Measurements from ENCODE around the gene FBXO46.

FBXO46 gene

DNA sequence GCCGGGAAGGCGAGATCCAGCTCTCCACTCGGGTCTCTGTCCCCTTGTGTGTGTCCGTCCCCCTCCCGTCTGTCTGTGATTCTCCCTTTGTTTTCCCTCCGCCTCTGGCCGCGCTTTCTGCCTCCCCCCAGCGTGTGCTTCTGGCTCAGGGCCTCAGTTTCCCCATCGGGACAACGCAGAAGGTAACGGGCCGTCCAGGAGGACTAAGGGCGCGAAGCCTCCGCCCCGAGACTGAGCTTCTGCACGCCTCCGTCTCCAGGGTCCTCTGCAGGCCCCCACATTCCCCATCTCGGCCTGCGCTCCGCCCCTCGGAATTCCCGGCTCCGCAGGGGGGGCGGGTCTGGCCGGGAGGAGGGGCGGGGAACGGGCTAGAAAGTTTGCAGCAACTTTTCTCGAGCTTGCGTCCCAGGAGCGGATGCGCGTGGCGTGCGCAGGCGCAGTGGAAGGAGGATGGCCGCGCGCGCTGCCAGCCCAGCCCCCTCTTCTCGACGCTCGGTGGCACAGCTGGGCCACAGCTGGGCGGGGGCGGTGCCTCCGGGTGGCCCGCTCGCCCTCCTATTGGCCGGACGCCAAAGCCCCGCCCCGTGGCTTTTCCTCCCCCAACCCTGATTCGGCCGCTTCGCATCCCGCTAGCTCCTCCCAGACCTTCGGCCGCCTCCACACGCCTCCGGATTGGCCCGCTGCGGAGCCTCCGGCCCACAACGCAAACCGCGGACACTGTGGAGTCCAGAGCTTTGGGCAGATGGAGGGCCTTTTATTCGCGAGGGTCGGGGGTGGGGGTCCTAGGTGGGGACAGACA is 38.5 kb upstream of the FBXO46 start, which contains the start of gene SIX5:
Gene SIX5 (minus strand): TSS at position 269 of the 799 bp plus-strand sequence. CDS start 408 bp downstream, outside the sequence.
- peak within 1 kb of the TSS; percentile 79 to 81 for H3K4me3 ChIP-seq (replicated peaks in 1 of 2; ENCODE audit: low read depth in 2 of 2, low read length in 2 of 2)
- TF ChIP-seq, protein P1, sequence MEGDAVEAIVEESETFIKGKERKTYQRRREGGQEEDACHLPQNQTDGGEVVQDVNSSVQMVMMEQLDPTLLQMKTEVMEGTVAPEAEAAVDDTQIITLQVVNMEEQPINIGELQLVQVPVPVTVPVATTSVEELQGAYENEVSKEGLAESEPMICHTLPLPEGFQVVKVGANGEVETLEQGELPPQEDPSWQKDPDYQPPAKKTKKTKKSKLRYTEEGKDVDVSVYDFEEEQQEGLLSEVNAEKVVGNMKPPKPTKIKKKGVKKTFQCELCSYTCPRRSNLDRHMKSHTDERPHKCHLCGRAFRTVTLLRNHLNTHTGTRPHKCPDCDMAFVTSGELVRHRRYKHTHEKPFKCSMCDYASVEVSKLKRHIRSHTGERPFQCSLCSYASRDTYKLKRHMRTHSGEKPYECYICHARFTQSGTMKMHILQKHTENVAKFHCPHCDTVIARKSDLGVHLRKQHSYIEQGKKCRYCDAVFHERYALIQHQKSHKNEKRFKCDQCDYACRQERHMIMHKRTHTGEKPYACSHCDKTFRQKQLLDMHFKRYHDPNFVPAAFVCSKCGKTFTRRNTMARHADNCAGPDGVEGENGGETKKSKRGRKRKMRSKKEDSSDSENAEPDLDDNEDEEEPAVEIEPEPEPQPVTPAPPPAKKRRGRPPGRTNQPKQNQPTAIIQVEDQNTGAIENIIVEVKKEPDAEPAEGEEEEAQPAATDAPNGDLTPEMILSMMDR (IDR thresholded peaks at IDR 0.05; ENCODE audit: low read depth, low read length) = no peak
- peak; percentile 99 for DNase-seq (ENCODE audit: low read depth in 2 of 2)

DNA sequence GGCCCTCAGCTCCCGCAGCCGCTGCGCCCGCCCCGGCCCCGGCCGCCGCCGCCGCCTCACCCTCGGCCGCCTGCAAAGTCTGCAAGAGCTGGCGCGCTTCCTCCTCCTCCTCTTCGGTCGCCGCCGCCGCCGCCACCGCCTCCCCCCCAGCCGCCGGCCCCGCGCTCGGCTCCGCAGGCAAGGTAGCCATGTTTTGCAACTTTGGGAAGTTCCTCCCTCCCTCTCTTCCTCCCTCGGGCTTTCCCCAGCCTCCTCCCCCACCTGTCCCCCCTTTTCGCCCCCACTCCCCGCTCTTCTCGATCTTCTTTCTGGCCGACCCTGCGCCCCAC is 37.9 kb upstream of the FBXO46 start:
- H3K4me3 ChIP-seq (replicated peaks in 1 of 2; ENCODE audit: low read depth in 2 of 2, low read length in 2 of 2) = peak overlapping the region; percentile 79 to 81
- DNase-seq (ENCODE audit: low read depth in 2 of 2) = peak; percentile 61 to 65
- TF ChIP-seq, protein P1 (IDR thresholded peaks at IDR 0.05; ENCODE audit: low read depth, low read length) = no peak

DNA sequence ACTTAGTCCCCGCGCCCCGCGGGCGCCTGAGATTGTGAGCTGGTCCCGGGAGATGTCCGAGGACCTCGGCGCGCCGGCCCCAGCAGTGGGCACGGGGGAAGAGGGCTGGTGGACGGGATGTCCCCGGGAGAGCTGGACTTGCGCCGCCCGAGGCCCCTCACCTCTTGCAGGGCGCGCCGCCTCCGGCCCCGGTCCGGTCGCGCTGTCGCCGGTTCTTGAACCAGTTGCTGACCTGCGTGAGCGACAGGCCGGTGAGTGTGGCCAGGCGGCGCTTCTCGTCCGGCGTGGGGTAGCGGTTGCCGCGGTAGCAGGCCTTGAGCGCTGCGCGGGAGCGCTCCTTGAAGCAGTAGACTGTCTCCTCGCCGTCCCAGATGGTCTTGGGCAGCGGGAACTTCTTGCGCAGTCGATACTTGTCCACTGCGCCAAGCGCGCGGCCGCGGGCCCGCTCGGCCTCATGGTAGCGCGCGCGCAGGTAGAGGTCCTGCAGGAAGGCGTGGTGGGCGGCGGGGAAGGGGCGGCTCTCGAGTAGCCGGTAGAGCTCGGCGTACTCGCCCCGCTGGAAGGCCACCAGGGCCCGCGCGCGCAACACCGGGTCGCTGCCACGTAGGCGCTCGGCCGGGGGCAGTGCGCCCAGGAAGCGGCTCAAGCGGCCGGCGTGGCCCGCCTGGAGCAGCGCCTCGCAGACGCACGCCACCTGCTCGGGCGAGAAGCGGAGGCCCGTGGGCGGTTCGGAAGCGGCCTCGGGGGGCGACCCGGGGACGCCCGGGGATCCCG is 37.4 kb upstream of the FBXO46 start:
- TF ChIP-seq, protein P1 (IDR thresholded peaks at IDR 0.05; ENCODE audit: low read depth, low read length) = no peak
- DNase-seq (ENCODE audit: low read depth in 2 of 2) = peak; percentile 76
- peak overlapping the region; percentile 69 to 79 for H3K4me3 ChIP-seq (replicated peaks in 1 of 2; ENCODE audit: low read depth in 2 of 2, low read length in 2 of 2)

DNA sequence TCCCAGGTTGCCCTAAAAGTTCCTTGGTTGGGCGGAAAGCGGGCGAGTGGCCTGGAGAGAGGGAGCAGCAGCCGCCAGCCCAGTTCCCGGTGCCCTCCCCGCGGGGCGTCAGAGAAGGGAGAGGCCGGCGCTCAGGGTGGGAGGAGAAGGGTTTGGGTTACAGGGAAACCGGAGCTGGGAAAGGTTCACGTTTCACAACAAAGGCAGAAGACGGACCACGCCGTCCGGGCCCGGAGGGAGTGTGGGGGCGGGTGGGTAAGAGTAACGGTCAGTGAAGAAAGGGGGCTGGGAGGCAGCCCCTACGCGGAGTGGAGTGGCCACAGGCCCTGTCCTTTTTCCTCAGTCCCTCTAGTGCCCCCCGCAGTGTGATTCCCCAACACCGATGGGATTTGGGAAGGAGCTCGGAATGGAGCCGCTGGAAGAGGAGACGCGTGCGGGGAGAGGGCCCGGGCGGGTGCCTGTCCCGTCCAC is 36.7 kb upstream of the FBXO46 start:
- DNase-seq (ENCODE audit: low read depth in 2 of 2) = peak; percentile 87 to 91
- H3K4me3 ChIP-seq (replicated peaks in 1 of 2; ENCODE audit: low read depth in 2 of 2, low read length in 2 of 2) = peak overlapping the region; percentile 69 to 79
- TF ChIP-seq, protein P1 (IDR thresholded peaks at IDR 0.05; ENCODE audit: low read depth, low read length) = no peak

DNA sequence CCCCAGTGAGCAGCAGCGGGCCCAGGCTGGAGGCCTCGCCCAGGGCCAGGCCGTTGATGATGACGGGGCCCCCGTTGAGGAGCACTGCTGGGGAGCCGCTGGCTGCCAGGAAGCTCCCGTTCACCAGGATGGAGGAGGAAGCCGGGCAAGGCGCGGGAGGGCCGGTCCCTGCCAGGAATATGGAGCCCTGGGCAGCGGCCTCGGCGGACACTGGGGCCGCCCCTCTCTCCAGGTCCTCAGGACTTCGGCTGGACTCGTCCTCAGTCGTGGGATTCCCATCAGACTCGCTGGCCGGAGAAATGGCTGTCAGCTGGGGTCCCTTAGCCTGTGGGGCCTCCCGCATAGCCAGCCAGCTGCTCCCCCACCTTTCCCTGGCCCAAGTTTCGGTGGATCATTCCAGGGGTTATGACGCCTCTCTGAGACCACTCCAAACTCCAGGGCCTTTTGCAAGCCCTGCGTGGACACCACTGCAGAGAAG is 36.2 kb upstream of the FBXO46 start:
- DNase-seq (ENCODE audit: low read depth in 2 of 2) = no peak
- peak overlapping the region; percentile 69 to 79 for H3K4me3 ChIP-seq (replicated peaks in 1 of 2; ENCODE audit: low read depth in 2 of 2, low read length in 2 of 2)
- TF ChIP-seq, protein P1 (IDR thresholded peaks at IDR 0.05; ENCODE audit: low read depth, low read length) = no peak

DNA sequence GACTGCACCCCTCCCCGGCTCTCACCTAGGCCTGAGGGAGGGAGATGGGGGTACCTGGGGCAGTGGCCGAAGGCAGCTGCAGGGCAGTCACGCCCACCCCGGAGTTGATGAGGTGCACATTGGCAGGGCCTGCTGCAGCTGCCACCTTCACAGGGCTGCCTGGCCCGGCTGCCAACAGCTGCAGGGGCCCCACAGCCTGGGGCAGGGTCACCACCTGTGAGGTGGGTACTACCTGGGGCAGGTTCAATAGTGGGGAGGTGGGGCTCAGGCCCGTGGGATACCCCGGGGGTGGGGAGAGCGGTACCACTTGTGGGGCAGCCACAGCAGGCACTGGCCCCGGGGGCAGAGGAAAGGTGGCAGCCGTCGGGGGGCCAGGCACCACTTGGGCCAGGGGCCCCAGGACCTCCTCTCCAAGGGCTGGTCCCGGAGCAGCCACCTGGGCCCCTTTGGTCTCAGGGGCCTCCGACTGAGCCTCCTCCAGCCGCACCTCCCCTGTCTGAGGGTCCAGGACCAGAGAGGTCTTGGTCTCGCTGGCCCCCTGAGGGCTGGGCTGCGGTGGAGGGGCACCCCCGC is 35.7 kb upstream of the FBXO46 start:
- TF ChIP-seq, protein P1 (IDR thresholded peaks at IDR 0.05; ENCODE audit: low read depth, low read length) = no peak
- no peak for DNase-seq (ENCODE audit: low read depth in 2 of 2)
- peak overlapping the region; percentile 69 to 79 for H3K4me3 ChIP-seq (replicated peaks in 1 of 2; ENCODE audit: low read depth in 2 of 2, low read length in 2 of 2)
